Testis (tissue), 2 donors: Measurements from ENCODE around the gene GRIP1.

ENCODE experiments used
- POLR2A ChIP-seq: fragments of 450-650 bp; IDR thresholded peaks from one replicate; pipeline ENCODE4 v1.6.1; 2017; ENCODE audit warnings: antibody characterized with exemption, mild to moderate bottlenecking, moderate library complexity
- TF ChIP-seq, protein P1 (sequence below), 3 experiments: fragments of 450-650 bp in 2 of 3; fragments of 200-600 bp in 1 of 3; sonication (generic) in 1 of 3; IDR thresholded peaks; one replicate each; pipeline ENCODE4 v1.5.1; 2016 to 2019; ENCODE audit warnings: antibody characterized with exemption in 3 of 3, mild to moderate bottlenecking in 2 of 3, moderate library complexity in 1 of 3

- no peak for TF ChIP-seq POLR2A
- TF ChIP-seq, protein P1, sequence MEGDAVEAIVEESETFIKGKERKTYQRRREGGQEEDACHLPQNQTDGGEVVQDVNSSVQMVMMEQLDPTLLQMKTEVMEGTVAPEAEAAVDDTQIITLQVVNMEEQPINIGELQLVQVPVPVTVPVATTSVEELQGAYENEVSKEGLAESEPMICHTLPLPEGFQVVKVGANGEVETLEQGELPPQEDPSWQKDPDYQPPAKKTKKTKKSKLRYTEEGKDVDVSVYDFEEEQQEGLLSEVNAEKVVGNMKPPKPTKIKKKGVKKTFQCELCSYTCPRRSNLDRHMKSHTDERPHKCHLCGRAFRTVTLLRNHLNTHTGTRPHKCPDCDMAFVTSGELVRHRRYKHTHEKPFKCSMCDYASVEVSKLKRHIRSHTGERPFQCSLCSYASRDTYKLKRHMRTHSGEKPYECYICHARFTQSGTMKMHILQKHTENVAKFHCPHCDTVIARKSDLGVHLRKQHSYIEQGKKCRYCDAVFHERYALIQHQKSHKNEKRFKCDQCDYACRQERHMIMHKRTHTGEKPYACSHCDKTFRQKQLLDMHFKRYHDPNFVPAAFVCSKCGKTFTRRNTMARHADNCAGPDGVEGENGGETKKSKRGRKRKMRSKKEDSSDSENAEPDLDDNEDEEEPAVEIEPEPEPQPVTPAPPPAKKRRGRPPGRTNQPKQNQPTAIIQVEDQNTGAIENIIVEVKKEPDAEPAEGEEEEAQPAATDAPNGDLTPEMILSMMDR (IDR thresholded peaks at IDR 0.05): no peak
Measured at GRCh38 chr12:66707002-66707697, 28.3 kb upstream of the GRIP1 start.
